Measurements from ENCODE around the gene MCTP1. TPM values are rescaled to one million over a fixed set of nuclear protein-coding genes. Genes with fewer than 3 reads are reported as not detected.

Gene MCTP1
- total RNA-seq, 1 experiment from 2014 or later: 7.5 TPM

- no peaks in the 10 kb centered on the region for H3K36me3 ChIP-seq (ENCODE audit: low read depth, low read length)
- H3K4me3 ChIP-seq (ENCODE audit: low read length): no peak overlapping the region
- H3K9ac ChIP-seq (ENCODE audit: low read length): no peak overlapping the region
- intact Hi-C loops (cut with micrococcal nuclease): no loop called here
- ATAC-seq (peak; percentile 40; the same call in 1 of the 2 replicates), DNase-seq (peak; percentile 18)
- ChIA-PET POLR2A (ENCODE audit: unreplicated experiment) (interaction anchor here (0.6 kb wide), 1 partner anchor 151 kb away, joined by 3 read pairs; no protein-coding TSS in a partner anchor), CTCF (no interaction called here)
- no peak overlapping the region for H3K27ac ChIP-seq (ENCODE audit: low read length)
- H3K79me2 ChIP-seq (ENCODE audit: low read length): no peaks in the 10 kb centered on the region
- H3K9me2 ChIP-seq (replicated peaks; ENCODE audit: low read length): no peaks in the 10 kb centered on the region
- H3K4me2 ChIP-seq (ENCODE audit: low read length): no peak overlapping the region
- no peak overlapping the region for H2AFZ ChIP-seq (ENCODE audit: low read length)
- H3K9me3 ChIP-seq (ENCODE audit: low read length): no peaks in the 10 kb centered on the region
- no peaks in the 10 kb centered on the region for H3K4me1 ChIP-seq (ENCODE audit: insufficient read depth, low read length)
- BruUV-seq (replicated peaks): no TSS peak
- no peaks in the 10 kb centered on the region for H4K20me1 ChIP-seq (ENCODE audit: low read length)
- TF ChIP-seq EZH2phosphoT487 (IDR thresholded peaks at IDR 0.05; ENCODE audit: borderline replicate concordance, low read length) (no peak), EZH2 (IDR thresholded peaks at IDR 0.05; ENCODE audit: low read length, unreplicated experiment) (no peak)
- TF ChIP-seq, protein P1, sequence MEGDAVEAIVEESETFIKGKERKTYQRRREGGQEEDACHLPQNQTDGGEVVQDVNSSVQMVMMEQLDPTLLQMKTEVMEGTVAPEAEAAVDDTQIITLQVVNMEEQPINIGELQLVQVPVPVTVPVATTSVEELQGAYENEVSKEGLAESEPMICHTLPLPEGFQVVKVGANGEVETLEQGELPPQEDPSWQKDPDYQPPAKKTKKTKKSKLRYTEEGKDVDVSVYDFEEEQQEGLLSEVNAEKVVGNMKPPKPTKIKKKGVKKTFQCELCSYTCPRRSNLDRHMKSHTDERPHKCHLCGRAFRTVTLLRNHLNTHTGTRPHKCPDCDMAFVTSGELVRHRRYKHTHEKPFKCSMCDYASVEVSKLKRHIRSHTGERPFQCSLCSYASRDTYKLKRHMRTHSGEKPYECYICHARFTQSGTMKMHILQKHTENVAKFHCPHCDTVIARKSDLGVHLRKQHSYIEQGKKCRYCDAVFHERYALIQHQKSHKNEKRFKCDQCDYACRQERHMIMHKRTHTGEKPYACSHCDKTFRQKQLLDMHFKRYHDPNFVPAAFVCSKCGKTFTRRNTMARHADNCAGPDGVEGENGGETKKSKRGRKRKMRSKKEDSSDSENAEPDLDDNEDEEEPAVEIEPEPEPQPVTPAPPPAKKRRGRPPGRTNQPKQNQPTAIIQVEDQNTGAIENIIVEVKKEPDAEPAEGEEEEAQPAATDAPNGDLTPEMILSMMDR (conservative IDR thresholded peaks at IDR 0.05; ENCODE audit: low read depth, low read length): no peak
- H3K27me3 ChIP-seq (ENCODE audit: low read length): no peaks in the 10 kb centered on the region
- H3F3A ChIP-seq (ENCODE audit: low read length, unreplicated experiment): no peaks in the 10 kb centered on the region
Observed at GRCh38 chr5:94901191-94901979, 383.5 kb downstream of the MCTP1 start.

GRCh38 chr5:94900006-94900505 lies 384.8 kb downstream of the MCTP1 start:
- no TSS peak for BruUV-seq (replicated peaks)
- H3K4me2 ChIP-seq (ENCODE audit: low read length): no peak overlapping the region
- intact Hi-C loops (cut with micrococcal nuclease): no loop called here
- no peaks in the 10 kb centered on the region for H3K9me2 ChIP-seq (replicated peaks; ENCODE audit: low read length)
- H2AFZ ChIP-seq (ENCODE audit: low read length): no peak overlapping the region
- no peaks in the 10 kb centered on the region for H4K20me1 ChIP-seq (ENCODE audit: low read length)
- ATAC-seq (no peak), DNase-seq (no peak)
- no peaks in the 10 kb centered on the region for H3K27me3 ChIP-seq (ENCODE audit: low read length)
- no peaks in the 10 kb centered on the region for H3F3A ChIP-seq (ENCODE audit: low read length, unreplicated experiment)
- H3K36me3 ChIP-seq (ENCODE audit: low read depth, low read length): no peaks in the 10 kb centered on the region
- no peak overlapping the region for H3K9ac ChIP-seq (ENCODE audit: low read length)
- TF ChIP-seq EZH2 (IDR thresholded peaks at IDR 0.05; ENCODE audit: low read length, unreplicated experiment): no peak
- no peak for TF ChIP-seq EZH2phosphoT487 (IDR thresholded peaks at IDR 0.05; ENCODE audit: borderline replicate concordance, low read length)
- no peak overlapping the region for H3K27ac ChIP-seq (ENCODE audit: low read length)
- POLR2A ChIA-PET (ENCODE audit: unreplicated experiment): no interaction called here
- CTCF ChIA-PET: no interaction called here
- H3K79me2 ChIP-seq (ENCODE audit: low read length): no peaks in the 10 kb centered on the region
- H3K9me3 ChIP-seq (ENCODE audit: low read length): no peaks in the 10 kb centered on the region
- no peak overlapping the region for H3K4me3 ChIP-seq (ENCODE audit: low read length)
- no peaks in the 10 kb centered on the region for H3K4me1 ChIP-seq (ENCODE audit: insufficient read depth, low read length)

DNA sequence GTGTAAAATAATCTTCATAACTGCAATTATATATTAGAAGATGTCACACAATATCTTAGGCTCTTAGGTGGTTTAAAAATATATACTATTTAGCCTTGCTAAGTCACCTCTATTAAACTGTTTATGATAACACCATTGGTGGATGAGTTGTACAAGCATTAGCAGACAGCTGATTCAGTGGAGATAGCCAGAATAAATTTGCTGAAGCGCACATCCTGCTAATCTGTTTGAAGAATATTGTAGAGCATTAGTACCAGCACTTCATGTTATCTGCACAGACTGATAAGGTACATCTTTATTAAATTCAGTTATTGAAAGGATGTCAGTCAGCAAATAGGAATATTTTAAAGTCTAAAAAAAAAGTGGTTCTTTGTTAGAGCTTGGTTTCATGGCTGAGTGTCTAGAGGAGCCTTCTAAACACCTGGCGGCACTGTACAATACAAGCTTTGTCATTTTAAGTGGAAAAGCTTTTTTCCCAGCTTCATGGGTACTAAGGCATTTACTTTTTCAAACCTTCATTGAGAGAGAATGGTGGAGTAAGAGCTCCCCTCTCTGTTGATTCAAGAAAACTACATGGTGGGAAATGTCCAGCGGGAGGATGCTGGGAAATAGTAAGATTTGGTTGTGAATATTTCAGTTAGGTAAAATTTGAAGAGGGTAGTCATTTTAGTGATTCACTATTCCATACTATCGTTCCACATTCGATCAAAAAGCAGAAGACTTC lies 391.3 kb downstream of the MCTP1 start:
- H3K4me1 ChIP-seq (ENCODE audit: insufficient read depth, low read length): peaks cover 8% of the 10 kb centered on the region; the same call in 1 of the 2 replicates
- intact Hi-C loops (cut with micrococcal nuclease): no loop called here
- no peaks in the 10 kb centered on the region for H3K36me3 ChIP-seq (ENCODE audit: low read depth, low read length)
- H3K9me3 ChIP-seq (ENCODE audit: low read length): no peaks in the 10 kb centered on the region
- no peaks in the 10 kb centered on the region for H3K9me2 ChIP-seq (replicated peaks; ENCODE audit: low read length)
- POLR2A ChIA-PET (ENCODE audit: unreplicated experiment): interaction anchor here (0.7 kb wide), 1 partner anchor 390 kb away, joined by 7 read pairs; no protein-coding TSS in a partner anchor
- H3K27me3 ChIP-seq (ENCODE audit: low read length): no peaks in the 10 kb centered on the region
- DNase-seq (peak; percentile 6), ATAC-seq (no peak)
- no peaks in the 10 kb centered on the region for H4K20me1 ChIP-seq (ENCODE audit: low read length)
- H3K4me2 ChIP-seq (ENCODE audit: low read length): no peak overlapping the region
- CTCF ChIA-PET: no interaction called here
- no peaks in the 10 kb centered on the region for H3F3A ChIP-seq (ENCODE audit: low read length, unreplicated experiment)
- no peaks in the 10 kb centered on the region for H3K79me2 ChIP-seq (ENCODE audit: low read length)
- no peak overlapping the region for H3K4me3 ChIP-seq (ENCODE audit: low read length)
- TF ChIP-seq, protein P1 (conservative IDR thresholded peaks at IDR 0.05; ENCODE audit: low read depth, low read length): peak; percentile 46
- TF ChIP-seq EZH2 (IDR thresholded peaks at IDR 0.05; ENCODE audit: low read length, unreplicated experiment) (no peak), EZH2phosphoT487 (IDR thresholded peaks at IDR 0.05; ENCODE audit: borderline replicate concordance, low read length) (no peak)
- BruUV-seq (replicated peaks): no TSS peak
- no peak overlapping the region for H2AFZ ChIP-seq (ENCODE audit: low read length)
- H3K27ac ChIP-seq (ENCODE audit: low read length): no peak overlapping the region
- no peak overlapping the region for H3K9ac ChIP-seq (ENCODE audit: low read length)
